ENCODE measurements around the gene CYB5R3. TPM values are rescaled to one million over a fixed set of nuclear protein-coding genes. Genes with fewer than 3 reads are reported as not detected.

CYB5R3 gene
- polyA plus RNA-seq, 1 of the 3 experiments (the other 2 are of a cell fraction): 106 TPM

GRCh38 chr22:42643634-42644421 is 5.4 kb downstream of the CYB5R3 start:
- DNase-seq: no peak
- TF ChIP-seq MEF2A (IDR thresholded peaks at IDR 0.05; ENCODE audit: borderline replicate concordance, low read depth) (no peak), MXI1 (IDR thresholded peaks at IDR 0.05; ENCODE audit: low read depth, low read length) (no peak), CTCF (IDR thresholded peaks at IDR 0.05) (no peak), JUND (IDR thresholded peaks at IDR 0.05) (no peak), EP300 (IDR thresholded peaks at IDR 0.05; ENCODE audit: borderline replicate concordance in 1 of 2, low read depth in 1 of 2, low read length in 1 of 2) (no peak), FOXM1 (IDR thresholded peaks at IDR 0.05; ENCODE audit: low read depth) (no peak), POLR2AphosphoS5 (IDR thresholded peaks at IDR 0.05; ENCODE audit: low read depth, low read length) (no peak), YY1 (IDR thresholded peaks at IDR 0.05; ENCODE audit: low read depth) (no peak)
- TF ChIP-seq, protein P1, sequence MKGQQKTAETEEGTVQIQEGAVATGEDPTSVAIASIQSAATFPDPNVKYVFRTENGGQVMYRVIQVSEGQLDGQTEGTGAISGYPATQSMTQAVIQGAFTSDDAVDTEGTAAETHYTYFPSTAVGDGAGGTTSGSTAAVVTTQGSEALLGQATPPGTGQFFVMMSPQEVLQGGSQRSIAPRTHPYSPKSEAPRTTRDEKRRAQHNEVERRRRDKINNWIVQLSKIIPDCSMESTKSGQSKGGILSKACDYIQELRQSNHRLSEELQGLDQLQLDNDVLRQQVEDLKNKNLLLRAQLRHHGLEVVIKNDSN (IDR thresholded peaks at IDR 0.05; ENCODE audit: borderline replicate concordance, low read depth): no peak
- TF ChIP-seq, protein P2, sequence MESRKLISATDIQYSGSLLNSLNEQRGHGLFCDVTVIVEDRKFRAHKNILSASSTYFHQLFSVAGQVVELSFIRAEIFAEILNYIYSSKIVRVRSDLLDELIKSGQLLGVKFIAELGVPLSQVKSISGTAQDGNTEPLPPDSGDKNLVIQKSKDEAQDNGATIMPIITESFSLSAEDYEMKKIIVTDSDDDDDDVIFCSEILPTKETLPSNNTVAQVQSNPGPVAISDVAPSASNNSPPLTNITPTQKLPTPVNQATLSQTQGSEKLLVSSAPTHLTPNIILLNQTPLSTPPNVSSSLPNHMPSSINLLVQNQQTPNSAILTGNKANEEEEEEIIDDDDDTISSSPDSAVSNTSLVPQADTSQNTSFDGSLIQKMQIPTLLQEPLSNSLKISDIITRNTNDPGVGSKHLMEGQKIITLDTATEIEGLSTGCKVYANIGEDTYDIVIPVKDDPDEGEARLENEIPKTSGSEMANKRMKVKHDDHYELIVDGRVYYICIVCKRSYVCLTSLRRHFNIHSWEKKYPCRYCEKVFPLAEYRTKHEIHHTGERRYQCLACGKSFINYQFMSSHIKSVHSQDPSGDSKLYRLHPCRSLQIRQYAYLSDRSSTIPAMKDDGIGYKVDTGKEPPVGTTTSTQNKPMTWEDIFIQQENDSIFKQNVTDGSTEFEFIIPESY (IDR thresholded peaks at IDR 0.05; ENCODE audit: borderline replicate concordance, low read depth): no peak
- TF ChIP-seq, protein P3, sequence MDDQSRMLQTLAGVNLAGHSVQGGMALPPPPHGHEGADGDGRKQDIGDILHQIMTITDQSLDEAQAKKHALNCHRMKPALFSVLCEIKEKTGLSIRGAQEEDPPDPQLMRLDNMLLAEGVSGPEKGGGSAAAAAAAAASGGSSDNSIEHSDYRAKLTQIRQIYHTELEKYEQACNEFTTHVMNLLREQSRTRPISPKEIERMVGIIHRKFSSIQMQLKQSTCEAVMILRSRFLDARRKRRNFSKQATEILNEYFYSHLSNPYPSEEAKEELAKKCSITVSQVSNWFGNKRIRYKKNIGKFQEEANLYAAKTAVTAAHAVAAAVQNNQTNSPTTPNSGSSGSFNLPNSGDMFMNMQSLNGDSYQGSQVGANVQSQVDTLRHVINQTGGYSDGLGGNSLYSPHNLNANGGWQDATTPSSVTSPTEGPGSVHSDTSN (IDR thresholded peaks at IDR 0.05): no peak
- H3K4me1 ChIP-seq (ENCODE audit: control insufficient read depth in 1 of 2, insufficient read depth in 2 of 2, low read depth in 1 of 2, low read length in 1 of 2): peaks cover 0 to 6% of the 10 kb centered on the region in 2 experiments; a peak in 1 of 4 replicates
- ChIA-PET CTCF (interaction anchor here (1.6 kb wide), 1 partner anchor 15 kb away, joined by 5 read pairs; no protein-coding TSS in a partner anchor), POLR2A (interaction anchor here (1.0 kb wide), 1 partner anchor 28 kb away, joined by 3 read pairs; no protein-coding TSS in a partner anchor)
- H3K9me3 ChIP-seq: no peaks in the 10 kb centered on the region
- H3K27me3 ChIP-seq (ENCODE audit: insufficient read depth): no peaks in the 10 kb centered on the region
- H3K9ac ChIP-seq: no peak overlapping the region
- H4K20me1 ChIP-seq (ENCODE audit: insufficient read depth): peaks cover 6% of the 10 kb centered on the region; the same call in 1 of the 2 replicates
- no peak overlapping the region for H2AFZ ChIP-seq (ENCODE audit: low read depth)
- H3K4me3 ChIP-seq (ENCODE audit: low read depth in 2 of 2, low read length in 1 of 2): no peak overlapping the region
- no peaks in the 10 kb centered on the region for H3F3A ChIP-seq (replicated peaks; ENCODE audit: insufficient read depth)
- H3K4me2 ChIP-seq: no peak overlapping the region
- no peaks in the 10 kb centered on the region for H3K36me3 ChIP-seq (replicated peaks in 1 of 2; ENCODE audit: control insufficient read depth in 1 of 2, insufficient read depth in 2 of 2, low read length in 1 of 2)
- no peaks in the 10 kb centered on the region for H3K9me2 ChIP-seq
- H3K79me2 ChIP-seq (ENCODE audit: insufficient read depth): peaks cover 85% of the 10 kb centered on the region
- no peak overlapping the region for H3K27ac ChIP-seq (ENCODE audit: low read depth in 2 of 2, low read length in 1 of 2)
- WGBS (ENCODE audit: low lambda C conversion rate): 90% methylated on average over 2 of the region's 14 CpGs

Data from SK-N-SH (cell line).